HG02938 (cell line): ENCODE results near the gene DDB1.
A peak's percentile ranks its signal among the peaks of the same experiment; 100 is the strongest.

Source experiments
- ATAC-seq: cut with Tn5 transposase; IDR thresholded peaks from one replicate; pipeline ENCODE4 v1.9.1; 2021; ENCODE audit warnings: mild to moderate bottlenecking, moderate library complexity; ENCODE audit not compliant: unreplicated experiment

DDB1 gene

DNA sequence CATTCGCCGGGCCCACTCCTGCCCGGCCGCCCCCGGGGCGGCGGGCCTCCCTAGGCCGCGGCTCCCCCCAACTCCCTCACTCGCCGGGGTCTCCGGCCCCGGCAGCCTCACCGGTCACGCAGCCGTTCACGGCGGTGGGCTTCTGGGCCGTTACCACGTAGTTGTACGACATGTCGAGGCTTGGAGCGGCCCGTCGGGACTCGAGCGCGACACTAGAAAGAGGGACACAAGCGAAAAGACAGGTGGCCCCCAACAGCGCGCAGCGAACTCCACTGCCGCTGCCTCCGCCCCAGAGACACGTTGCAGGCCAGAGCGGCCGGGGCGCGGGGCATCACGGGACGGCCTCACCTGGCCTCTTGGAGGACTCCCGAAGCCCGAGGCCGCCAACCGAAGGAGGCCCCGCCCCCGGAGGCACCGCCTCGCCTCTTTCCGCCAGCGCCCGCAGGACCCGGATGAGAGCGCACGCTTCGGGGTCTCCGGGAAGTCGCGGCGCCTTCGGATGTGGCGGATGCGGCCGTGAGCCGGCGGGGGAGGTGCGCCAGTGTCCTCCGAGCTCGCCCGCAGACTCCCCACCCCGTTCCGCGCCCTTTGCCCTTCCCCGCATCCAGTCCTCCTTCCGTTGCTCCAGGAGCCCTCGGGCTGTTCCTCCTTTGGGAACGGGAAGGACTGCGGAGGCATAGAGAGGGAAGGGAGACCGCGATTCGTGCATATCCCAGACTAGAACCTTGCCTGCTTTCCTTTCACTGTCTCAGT is at the start of gene DDB1, which contains the start of gene TKFC:
TSS of gene DDB1 (minus strand) at position 309 of the 753 bp plus-strand sequence. CDS start at position 172, 137 bp downstream.
TSS of gene TKFC (plus strand) at position 432 of the 753 bp plus-strand sequence. CDS start 1,501 bp downstream, outside the sequence.
- ATAC-seq: peak; percentile 79

DNA sequence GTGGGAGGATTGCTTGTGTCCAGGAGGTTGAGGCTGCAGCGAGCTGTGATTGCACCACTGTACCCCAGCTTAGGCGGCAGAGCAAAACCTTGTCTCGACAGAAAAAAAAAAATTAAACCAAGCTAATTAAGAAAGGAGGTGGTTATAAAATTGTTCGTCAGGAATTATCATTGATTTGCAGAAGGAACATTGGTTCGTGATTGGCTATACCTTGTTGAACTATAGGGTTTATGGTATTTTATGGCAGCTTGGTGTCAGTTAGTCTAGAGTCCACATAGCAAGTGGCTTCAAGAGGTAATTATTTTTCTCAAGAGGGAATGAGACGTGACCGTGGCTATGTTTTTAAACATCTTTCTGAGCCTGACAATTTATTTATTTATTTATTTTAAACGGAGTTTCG is 48.0 kb upstream of the DDB1 start:
- ATAC-seq: no peak

DNA sequence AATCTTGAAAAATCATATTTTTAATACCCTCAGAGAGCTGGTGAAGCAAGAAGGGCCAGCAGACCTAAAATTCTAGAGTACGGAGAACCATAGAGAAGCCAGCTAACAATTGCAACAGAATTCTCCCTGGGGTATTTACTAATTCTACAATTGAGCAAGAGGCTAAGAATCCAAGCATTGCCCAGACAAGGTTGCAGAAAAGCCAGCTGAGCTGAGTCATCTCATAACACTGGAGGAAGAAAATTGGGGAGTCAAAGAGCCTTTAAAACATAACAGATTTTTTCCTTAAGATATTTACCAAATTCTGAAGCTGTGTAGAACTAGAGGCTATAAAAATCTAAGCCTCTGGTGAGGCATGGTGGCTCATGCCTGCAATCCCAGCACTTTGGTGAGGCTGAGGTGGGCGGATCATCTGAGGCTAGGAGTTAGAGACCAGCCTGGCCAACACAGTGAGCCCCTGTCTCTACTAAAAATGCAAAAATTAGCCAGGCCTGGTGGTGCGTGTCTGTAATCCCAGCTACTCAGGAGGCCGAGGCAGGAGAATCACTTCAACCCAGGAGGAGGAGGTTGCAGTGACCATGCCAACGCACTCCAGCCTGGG is 45.9 kb upstream of the DDB1 start:
- no peak for ATAC-seq

DNA sequence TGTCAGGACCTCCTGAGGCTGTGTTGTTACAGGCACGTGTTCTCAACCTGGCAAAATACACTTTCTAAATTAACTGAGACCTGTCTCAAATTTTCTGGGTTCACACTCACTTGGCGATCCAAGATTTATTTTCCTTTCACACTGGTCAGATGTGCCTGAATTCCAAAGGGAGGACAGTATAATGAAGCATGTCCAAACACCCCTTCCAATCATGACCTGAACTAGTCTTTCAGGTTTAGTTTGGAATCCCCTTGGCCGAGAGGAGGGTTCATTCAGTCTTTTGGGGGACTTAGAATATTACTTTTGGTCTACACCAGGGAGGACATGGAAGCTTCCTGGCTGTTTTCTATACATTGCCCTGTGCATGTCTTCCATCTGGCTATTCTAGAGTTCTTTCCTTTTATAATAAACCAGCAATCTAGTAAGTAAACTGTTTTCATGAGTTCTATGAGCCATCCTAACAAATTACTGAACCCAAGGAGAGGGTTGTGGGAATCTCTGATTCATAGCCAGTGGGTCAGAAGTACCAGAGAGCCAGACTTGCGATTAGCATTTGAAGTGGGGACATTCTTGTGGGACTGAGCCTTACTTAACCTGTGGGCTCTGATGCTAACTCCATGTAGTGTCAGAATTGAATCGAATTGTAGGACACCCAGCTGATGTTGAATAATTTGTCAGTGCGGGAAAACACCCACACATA is 44.7 kb upstream of the DDB1 start:
- no peak for ATAC-seq

DNA sequence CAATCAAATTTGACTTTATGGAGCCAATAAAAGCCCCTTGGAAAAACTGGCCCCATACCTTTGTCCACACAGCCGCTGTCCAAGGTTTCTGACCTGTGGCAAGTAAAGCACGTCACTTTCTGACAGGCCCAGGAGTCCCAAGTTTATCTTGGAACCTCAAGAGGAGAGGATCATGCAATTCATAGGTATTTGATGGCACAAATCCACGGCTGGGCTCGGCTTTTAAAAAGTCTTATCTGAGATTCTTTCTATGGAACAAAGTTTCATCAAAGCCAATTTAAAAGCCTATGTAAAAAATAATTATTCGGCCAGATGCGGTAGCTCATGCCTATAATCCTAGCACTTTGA is 42.8 kb upstream of the DDB1 start:
- no peak for ATAC-seq

DNA sequence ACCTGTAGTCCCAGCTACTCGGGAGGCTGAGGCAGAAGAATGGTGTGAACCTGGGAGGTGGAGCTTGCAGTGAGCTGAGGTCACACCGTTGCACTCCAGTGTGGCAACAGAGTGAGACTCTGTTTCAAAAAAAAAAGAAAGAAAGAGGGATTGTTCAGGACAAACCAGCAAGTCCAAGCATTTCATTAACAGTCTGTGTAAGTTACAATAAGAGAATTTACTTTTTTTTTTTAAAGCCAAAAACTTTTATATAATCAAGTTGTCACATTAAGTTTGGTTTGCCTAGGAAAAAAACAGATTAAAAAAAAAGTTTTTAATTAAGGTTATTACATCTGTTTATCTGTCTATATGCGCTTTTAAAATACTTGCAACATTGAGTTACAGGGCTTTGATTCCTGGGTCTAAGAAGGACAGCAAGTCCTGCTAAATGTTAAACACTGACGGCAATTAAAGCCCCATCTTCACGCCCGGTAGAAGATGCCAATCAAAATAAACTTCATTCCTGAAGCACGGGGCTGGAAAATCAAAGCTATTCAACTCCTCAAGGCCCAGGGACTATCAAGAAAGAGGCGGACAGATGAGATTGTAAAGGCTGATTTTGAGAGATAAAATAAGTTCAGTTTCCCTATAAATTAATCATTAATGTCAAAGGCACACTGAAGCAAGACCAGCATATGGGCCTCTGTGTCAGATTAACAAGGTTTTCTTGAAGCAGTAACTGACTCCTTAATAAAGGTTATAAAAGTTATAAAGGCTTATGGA is 39.9 kb upstream of the DDB1 start:
- no peak for ATAC-seq

DNA sequence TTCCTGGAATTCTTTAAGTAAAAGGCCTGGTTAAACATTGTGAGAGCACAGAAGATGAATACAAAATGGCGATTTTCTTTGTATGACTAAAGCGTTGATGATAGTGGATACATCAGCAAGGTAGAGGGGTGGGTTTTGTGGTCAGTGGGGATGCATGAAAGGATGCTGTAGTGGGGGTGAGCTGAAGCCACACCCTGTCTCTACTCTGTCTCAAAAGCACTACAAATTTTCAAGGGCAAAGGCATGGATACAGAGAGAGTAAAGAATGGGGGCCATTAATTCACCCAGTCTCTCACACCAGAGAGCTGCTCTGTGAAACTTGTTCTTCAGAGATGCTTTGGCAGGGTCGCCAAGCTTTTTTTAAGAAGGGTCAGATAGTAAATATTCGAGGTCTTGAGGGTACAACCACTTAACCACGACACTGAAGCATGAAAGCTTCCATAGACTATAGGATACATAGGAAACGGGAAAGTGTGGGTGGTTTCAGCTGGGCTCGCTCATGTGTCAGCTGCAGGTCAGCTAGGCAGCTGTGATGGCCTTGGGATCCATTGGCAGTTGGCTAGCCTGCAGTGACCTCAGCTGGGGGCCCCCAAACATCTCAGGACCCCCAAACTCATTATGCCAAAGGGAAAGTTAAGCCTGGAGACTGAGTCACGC is 37.6 kb upstream of the DDB1 start:
- no peak for ATAC-seq

DNA sequence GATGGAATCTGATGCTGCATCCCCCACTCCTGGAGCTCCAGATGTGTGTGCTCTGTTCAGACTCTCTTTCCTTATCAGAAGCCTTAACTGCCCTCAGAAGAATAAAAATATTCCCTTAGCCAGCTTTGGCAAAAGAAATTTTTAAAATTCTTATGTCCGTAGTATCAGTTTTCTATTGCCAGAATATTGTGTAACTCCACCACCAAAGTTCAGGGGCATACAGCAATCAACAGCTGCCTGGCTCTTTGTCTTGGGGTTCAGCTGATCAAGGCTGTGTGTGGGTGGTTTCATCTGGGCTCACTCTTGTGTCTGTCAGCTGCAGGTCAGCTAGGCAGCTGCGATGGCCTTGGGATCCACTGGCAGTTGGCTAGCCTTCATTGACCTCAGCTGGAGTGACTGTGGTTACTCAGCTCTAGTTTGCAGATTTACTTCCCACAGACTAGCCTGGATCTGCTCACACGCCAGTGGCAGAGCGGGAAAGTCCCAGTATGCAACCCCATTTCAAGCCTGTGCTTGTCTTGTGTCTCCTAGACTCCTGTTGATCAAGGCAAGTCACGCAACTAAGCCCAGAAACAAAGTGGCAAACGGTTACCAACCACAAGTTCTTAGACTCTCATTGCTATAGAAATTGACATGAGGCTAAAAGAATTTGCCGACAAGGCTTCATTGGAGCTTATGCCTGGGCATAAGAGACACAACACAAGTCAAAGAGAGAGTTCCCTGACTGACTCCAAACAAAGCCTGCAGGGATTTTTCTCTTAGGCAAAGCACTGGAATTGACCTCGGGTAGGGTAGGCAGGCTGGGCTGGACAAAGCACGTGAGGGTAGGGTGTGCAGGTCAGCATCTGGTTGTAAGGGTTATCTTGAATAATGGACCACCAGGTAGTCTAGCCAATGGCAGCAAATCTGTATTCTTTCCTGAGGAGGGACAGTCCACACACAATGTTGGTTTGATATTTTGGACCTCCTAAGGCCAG is 36.8 kb upstream of the DDB1 start:
- no peak for ATAC-seq

DNA sequence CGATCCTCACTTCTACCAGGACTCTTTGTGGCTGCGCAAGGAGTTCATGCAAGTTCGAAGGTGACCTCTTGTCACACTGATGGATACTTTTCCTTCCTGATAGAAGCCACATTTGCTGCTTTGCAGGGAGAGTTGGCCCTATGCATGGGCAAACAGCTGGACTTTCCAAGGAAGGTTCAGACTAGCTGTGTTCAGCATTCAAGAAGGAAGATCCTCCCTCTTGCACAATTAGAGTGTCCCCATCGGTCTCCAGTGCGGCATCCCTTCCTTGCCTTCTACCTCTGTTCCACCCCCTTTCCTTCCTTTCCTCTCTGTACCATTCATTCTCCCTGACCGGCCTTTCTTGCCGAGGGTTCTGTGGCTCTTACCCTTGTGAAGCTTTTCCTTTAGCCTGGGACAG is 35.7 kb upstream of the DDB1 start:
- ATAC-seq: no peak

DNA sequence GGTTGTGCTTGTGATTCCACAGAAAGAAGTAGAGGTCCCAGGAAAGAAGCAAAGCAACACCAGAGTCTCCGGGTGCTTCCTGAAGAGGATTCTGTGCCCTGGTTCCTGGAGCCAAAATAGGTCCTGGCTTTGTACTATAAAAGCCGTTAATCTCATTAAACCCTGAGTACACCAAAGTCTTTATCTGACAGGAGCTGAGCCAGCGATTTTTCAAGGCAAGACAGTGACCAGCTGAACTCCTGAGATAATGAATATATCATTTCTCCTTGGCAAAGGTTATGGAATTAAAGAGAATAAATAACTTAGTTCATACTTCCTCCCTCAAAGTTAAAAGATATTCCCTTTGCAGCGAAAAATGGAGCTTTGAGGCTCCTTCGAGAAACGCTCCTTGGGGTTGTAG is 34.5 kb upstream of the DDB1 start:
- ATAC-seq: no peak

DNA sequence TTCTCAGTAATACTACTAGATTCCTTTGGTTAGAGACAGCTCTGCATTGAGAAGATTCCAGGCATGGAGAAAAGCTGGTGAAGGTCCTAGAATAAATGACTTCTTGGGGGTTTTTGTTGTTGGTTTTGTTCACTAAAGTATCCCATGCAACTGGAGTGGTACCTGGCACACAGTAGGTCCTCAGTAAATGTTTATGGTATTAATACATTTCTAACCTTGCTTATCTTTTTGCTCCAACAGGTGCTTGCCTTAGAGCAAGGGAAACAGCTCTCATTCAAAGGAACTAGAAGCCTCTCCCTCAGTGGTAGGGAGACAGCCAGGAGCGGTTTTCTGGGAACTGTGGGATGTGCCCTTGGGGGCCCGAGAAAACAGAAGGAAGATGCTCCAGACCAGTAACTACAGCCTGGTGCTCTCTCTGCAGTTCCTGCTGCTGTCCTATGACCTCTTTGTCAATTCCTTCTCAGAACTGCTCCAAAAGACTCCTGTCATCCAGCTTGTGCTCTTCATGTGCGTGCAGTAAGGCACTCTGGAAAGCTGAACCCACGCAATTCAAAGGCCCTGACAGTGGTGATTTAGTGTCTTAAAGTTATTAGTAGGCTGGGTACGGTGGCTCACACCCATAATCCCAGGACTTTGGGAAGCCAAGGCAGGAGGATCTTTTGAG is 31.2 kb upstream of the DDB1 start:
- ATAC-seq: no peak

DNA sequence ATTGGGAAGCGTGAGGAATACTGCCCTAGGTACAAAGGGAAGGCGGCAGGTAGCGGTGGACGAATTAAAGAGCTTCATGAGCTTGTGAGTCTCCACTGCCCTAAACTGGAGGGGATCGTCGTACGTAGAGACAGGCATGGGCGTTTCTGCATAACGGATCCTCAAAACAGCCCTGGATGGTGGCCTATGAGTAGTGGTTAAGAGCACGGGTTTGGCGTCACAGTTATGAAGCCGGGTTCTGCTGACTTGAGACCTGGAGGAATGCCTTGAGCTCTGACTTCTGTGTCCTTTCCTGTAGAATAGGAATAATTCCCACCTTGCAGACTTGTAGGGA is 29.6 kb upstream of the DDB1 start:
- ATAC-seq: no peak

DNA sequence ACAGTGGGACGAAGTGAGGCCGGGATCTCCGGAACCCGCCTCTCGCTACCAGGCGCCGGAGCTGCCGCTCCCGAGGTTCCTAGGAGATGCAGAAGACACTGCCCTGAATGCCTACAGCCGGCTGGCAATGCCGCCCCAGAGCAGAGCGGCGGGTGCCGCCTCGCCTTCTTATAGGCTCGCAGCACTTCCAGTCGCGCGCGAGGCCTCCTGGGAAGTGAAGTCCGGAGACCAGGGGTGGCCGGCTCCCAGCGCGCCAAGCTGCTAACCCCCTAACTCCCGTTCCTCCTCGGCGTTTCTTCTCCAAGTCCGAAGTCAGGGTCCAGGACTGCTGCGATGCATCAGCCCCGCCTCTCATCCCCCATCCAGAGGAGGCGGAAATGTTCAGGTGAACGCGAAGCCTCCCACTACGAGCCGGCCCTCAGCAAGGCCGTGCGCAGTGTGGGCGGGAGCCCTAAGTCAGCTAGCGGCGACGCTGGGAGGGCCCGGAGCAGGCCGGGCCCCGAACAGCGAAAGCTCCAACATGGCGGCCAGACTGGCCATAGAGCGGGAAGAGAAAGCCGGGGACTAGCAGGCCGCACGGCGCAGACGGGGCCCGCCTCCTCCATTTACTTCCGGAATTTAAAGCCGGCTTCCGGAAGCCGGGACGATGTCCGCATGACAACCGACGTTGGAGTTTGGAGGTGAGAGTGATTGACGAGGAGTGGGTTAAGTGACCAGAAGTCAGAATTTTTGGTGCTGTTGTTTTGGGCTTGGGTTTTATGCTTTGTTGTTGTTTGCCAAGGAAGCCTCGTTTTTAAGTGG is 29.0 kb upstream of the DDB1 start, which contains the start of the genes CYB561A3 and TMEM138:
TSS of gene CYB561A3 (minus strand) at position 142 of the 801 bp plus-strand sequence. CDS start 5,169 bp downstream, outside the sequence.
TSS of gene TMEM138 (plus strand) at position 634 of the 801 bp plus-strand sequence. CDS start 2,017 bp downstream, outside the sequence.
- ATAC-seq: peak; percentile 80

DNA sequence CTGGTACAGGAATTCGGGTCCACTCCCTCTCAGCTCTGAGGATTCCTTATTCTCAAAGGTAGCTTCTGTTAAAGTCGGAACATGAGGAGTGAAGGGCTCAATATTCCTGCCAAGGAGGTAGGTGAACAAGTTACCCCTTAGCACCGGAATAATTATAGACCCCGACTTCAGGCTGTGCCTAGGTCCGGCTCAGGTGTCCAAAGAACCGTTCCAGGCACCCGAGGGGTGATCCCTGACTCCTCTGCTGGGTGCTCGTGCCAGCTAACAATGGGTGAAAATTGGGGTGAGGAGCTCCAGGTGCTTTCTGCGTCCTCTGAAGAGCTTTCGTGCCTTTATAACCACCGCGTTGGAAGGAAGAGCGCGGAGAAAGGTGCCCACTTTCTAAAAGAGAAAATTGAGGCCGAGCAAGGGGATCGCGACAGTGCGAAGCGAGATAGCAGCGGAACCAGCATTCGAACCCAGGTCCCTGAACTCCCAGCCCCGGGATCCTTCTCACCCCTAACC is 28.4 kb upstream of the DDB1 start:
- ATAC-seq: no peak

DNA sequence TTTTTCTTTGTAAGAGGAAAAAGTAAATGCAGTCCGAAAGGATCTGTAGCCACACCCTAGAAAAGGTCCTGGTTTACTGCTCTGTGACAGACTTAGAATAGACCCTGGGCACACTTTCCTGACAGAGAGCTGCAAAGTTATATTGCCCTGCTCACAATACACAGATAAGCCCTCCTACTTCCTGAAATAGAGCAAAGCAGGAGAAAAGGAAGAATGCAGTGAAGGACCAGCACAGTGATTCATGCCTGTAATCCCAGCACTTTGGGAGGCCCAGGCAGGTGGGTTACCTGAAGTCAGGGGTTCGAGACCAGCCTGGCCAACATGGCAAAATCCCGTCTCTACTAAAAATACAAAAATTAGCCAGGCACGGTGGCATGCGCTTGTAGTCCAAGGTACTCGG is 26.6 kb upstream of the DDB1 start:
- no peak for ATAC-seq

DNA sequence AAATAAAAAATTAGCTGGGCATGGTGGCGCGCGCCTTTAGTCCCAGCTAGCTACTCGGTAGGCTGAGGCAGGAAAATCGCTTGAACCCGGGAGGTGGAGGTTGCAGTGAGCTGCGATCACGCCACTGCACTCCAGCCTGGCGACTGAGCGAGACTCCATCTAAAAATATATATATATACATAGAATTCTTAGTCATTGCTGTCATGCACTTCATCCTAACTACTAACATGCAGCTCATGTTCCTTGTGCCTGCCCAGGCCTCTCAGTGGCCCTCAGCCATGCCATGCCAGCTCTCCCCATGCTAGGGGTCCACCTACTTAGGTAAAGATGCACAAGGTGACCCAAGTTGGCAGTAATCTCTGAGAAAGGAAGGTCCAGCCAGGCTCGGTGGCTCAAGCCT is 25.7 kb upstream of the DDB1 start:
- no peak for ATAC-seq

DNA sequence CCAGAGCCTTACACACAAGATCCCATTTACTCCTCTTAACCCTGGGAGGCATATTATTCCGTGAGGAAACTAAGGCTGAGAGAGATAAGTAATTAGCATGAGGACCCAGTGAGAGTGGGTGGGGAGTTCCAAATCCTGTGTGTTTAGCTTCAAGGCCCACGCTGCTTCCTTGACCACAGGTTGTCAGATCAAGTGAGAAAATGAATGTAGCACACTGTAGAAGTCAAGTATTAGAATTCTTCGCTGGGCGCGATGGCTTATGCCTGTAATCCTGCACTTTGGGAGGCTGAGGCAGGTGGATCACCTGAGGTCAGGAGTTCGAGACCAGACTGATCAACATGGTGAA is 25.0 kb upstream of the DDB1 start:
- no peak for ATAC-seq
